Rectal smooth muscle tissue (tissue), 1 donor: ENCODE results near the gene ANKRD28.
A peak's percentile ranks its signal among the peaks of the same experiment; 100 is the strongest.

Experiments
- H3K27ac ChIP-seq: one replicate; pipeline ENCODE4 v1.7.0; 2013; ENCODE audit warnings: low read depth, low read length, inconsistent platforms
- H3K27me3 ChIP-seq: one replicate; pipeline ENCODE4 v1.7.0; 2013; ENCODE audit warnings: low read length; ENCODE audit not compliant: control insufficient read depth, insufficient read depth
- H3K36me3 ChIP-seq: one replicate; pipeline ENCODE4 v1.7.0; 2013; ENCODE audit warnings: low read length; ENCODE audit not compliant: control insufficient read depth, insufficient read depth
- H3K4me1 ChIP-seq: one replicate; pipeline ENCODE4 v1.7.0; 2013; ENCODE audit warnings: low read length; ENCODE audit not compliant: control insufficient read depth, insufficient read depth
- H3K4me3 ChIP-seq: one replicate; pipeline ENCODE4 v1.7.0; 2013; ENCODE audit warnings: low read length
- H3K9ac ChIP-seq: one replicate; pipeline ENCODE4 v1.7.0; 2013; ENCODE audit warnings: low read length

Gene ANKRD28

GRCh38 chr3:15647611-15648167 is 150.1 kb downstream of the ANKRD28 start:
- H3K36me3 ChIP-seq = no peaks in the 10 kb centered on the region
- H3K4me3 ChIP-seq = no peak overlapping the region
- peaks cover 24% of the 10 kb centered on the region for H3K4me1 ChIP-seq
- H3K9ac ChIP-seq = no peak overlapping the region
- peak overlapping the region; percentile 80 for H3K27ac ChIP-seq
- no peaks in the 10 kb centered on the region for H3K27me3 ChIP-seq

GRCh38 chr3:15646851-15647511 is 150.8 kb downstream of the ANKRD28 start:
- H3K4me3 ChIP-seq = peak overlapping the region; percentile 2
- no peaks in the 10 kb centered on the region for H3K36me3 ChIP-seq
- H3K4me1 ChIP-seq = peaks cover 24% of the 10 kb centered on the region
- no peak overlapping the region for H3K9ac ChIP-seq
- peak overlapping the region; percentile 80 for H3K27ac ChIP-seq
- no peaks in the 10 kb centered on the region for H3K27me3 ChIP-seq

GRCh38 chr3:15645740-15646501 is 151.9 kb downstream of the ANKRD28 start:
- Histone ChIP-seq H3K4me3 (no peak overlapping the region), H3K27ac (peak overlapping the region; percentile 80), H3K9ac (no peak overlapping the region)

GRCh38 chr3:15645246-15645645 is 152.5 kb downstream of the ANKRD28 start:
- Histone ChIP-seq H3K27ac (peak overlapping the region; percentile 80), H3K36me3 (no peaks in the 10 kb centered on the region), H3K4me3 (no peak overlapping the region), H3K27me3 (no peaks in the 10 kb centered on the region), H3K4me1 (peaks cover 24% of the 10 kb centered on the region), H3K9ac (no peak overlapping the region)

More at GRCh38 chr3:15645740-15646501, 151.9 kb downstream of the ANKRD28 start:
- H3K27me3 ChIP-seq = no peaks in the 10 kb centered on the region
- no peaks in the 10 kb centered on the region for H3K36me3 ChIP-seq
- H3K4me1 ChIP-seq = peaks cover 24% of the 10 kb centered on the region

- Histone ChIP-seq H3K27ac (peak overlapping the region; percentile 89), H3K9ac (no peak overlapping the region), H3K4me3 (no peak overlapping the region), H3K4me1 (peaks cover 40% of the 10 kb centered on the region), H3K27me3 (no peaks in the 10 kb centered on the region), H3K36me3 (no peaks in the 10 kb centered on the region)
Observed at GRCh38 chr3:15638891-15639262, 158.9 kb downstream of the ANKRD28 start.

- H3K4me1 ChIP-seq = peaks cover 46% of the 10 kb centered on the region
- no peak overlapping the region for H3K4me3 ChIP-seq
- no peaks in the 10 kb centered on the region for H3K27me3 ChIP-seq
- no peak overlapping the region for H3K9ac ChIP-seq
- H3K27ac ChIP-seq = peak overlapping the region; percentile 89
- no peaks in the 10 kb centered on the region for H3K36me3 ChIP-seq
Observed at GRCh38 chr3:15638193-15638890, 159.4 kb downstream of the ANKRD28 start.

GRCh38 chr3:15637131-15637951 is 160.4 kb downstream of the ANKRD28 start:
- no peaks in the 10 kb centered on the region for H3K27me3 ChIP-seq
- peaks cover 47% of the 10 kb centered on the region for H3K4me1 ChIP-seq
- peak overlapping the region; percentile 88 for H3K27ac ChIP-seq
- H3K4me3 ChIP-seq = no peak overlapping the region
- no peak overlapping the region for H3K9ac ChIP-seq
- H3K36me3 ChIP-seq = no peaks in the 10 kb centered on the region

GRCh38 chr3:15636028-15636709 is 161.6 kb downstream of the ANKRD28 start:
- peak overlapping the region; percentile 93 for H3K27ac ChIP-seq
- no peak overlapping the region for H3K9ac ChIP-seq
- no peaks in the 10 kb centered on the region for H3K36me3 ChIP-seq
- H3K4me1 ChIP-seq = peaks cover 47% of the 10 kb centered on the region
- peak overlapping the region; percentile 18 for H3K4me3 ChIP-seq
- no peaks in the 10 kb centered on the region for H3K27me3 ChIP-seq

GRCh38 chr3:15635121-15635661 is 162.6 kb downstream of the ANKRD28 start:
- H3K4me1 ChIP-seq = peaks cover 51% of the 10 kb centered on the region
- H3K27me3 ChIP-seq = no peaks in the 10 kb centered on the region
- no peaks in the 10 kb centered on the region for H3K36me3 ChIP-seq
- no peak overlapping the region for H3K4me3 ChIP-seq
- peak overlapping the region; percentile 93 for H3K27ac ChIP-seq
- no peak overlapping the region for H3K9ac ChIP-seq

GRCh38 chr3:15634671-15635070 is 163.1 kb downstream of the ANKRD28 start:
- H3K4me1 ChIP-seq = peaks cover 51% of the 10 kb centered on the region
- no peaks in the 10 kb centered on the region for H3K27me3 ChIP-seq
- no peak overlapping the region for H3K9ac ChIP-seq
- no peaks in the 10 kb centered on the region for H3K36me3 ChIP-seq
- H3K27ac ChIP-seq = peak overlapping the region; percentile 93
- no peak overlapping the region for H3K4me3 ChIP-seq
